HG02885 (cell line): ENCODE results near the gene NSD2.

Experiments used
- ATAC-seq: cut with Tn5 transposase; IDR thresholded peaks from one replicate; pipeline ENCODE4 v1.9.1; 2021; ENCODE audit warnings: mild to moderate bottlenecking; ENCODE audit not compliant: unreplicated experiment, poor library complexity

Gene NSD2

DNA sequence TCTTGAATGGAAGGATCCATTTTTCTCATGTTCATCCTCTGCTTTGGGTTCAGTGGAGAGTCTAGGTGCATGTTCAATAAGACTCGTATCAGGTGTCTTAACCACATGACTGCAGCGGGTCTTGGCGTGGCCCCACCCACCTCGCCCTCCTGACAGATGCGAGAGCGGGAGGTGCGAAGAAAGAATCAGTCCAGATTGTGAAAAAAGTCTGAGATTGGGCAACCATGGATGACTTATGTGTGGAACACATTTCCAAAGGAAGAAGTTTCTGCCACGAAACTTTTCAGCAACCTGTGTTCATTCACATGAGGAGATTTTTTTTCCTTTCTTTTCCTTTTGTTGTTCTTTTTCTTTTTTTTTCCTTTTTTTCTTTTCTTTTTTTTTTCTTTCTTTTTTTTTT is 66.8 kb downstream of the NSD2 start:
- ATAC-seq, result no peak

DNA sequence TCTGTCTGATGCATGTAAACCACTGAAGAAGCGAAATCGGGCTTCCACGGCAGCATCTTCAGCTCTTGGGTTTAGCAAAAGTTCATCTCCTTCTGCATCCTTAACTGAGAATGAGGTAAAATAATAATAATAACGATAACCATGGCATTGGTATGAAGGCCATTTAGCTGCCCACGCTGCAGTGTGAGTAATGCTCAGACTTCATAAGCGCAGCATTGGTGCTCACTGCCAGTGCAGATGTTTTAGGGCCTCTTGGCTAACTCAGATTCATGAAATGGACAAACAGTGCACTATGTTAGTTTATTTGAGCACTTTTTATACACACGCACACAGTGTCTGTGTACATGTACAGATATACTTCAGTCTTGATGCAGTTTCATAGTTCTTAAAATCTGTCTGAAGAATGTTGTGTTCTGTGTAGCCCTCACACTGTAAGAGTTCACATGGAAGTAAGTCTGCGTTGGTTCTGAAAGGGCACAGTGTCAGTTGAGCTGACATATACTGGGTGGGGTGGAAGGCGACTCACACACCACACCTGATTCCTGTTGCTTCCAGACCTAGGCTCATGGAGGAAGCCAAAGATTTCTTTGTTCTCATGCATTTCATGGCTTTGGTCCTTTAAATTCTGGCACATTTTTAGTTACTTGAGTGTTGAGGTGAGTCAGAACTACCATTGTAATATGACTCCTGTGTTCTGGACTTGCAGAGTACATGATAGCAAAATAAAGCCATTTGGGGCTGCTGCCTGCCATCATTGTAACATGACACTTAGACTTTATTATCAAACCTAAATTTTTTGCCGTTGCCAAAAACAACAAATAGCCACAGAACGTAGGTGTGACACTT is 68.7 kb downstream of the NSD2 start:
- ATAC-seq, result no peak

DNA sequence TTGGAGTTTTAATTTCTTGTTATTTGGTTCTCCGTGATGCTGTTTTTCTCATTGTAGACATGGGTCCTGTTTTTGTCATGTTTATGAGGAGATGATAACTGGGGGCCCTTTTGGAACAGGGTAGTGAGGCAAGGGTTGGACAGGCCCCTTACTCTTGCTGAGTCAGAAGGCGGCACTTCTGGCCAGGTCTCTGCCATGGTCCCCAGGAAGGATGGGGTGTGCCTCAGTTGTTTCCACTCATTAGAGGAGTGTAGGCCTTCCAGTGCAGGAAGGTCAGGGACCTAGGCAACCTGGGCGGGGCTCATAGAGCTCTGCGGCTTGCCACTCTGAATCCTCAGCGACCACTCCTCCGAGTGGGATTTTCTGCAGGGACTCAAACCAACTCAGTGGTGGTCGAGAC is 69.4 kb downstream of the NSD2 start:
- ATAC-seq, result no peak

DNA sequence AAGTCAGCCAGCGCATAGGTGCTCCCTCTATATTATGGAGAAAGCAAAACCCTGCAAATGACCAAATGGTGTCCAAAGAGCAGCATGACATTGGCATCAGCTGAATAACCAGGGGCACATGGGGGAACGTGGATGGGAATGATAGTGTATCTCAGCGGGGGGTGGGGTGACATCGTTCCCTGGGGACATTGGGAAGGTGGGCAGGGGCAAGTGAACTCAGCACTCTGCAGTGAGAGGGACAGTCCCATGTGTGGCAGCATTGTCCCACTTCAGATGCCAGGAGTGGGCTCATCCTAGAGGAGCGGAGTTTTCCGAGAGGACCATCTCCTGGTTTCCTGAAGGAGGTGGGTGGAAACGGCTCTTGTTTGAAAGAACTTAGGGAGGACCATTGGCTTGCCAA is 72.7 kb downstream of the NSD2 start:
- no peak for ATAC-seq

DNA sequence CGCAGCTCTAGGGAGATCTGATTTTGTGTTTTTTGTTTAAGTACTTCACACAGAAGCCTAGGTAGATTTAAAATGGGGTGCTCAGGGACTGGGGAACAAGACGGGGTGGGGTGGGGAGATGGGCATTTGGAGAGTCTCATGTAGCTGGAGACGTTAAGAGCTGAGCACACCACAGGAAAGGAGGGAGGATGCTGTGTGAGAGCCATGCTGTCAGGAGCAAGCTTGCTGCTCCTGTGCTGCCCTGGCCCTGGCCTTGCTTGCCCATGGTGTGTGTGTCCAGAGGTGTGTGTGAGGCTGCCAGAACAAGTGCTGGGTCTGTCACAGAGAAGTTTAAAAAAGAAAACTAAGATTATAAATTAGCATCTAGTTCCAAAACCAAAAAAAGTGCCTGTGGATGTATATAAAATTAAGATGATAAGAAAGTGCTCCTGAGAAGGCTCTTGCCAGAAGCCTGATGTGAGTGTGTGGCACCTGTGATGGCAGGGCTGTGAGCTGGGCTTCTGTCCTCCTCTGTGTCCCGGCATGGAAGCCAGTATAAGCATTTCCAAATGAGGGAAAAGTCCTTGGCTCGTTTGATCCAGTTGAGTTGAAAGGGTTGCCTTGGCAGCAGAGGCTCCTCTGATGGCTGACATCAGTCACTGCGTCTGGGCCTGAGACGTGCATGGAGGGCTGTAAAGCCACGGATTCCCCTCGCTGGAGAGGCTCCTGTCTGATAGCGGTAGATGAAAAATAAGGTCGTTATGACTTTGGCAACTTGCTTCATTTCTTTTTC is 74.1 kb downstream of the NSD2 start:
- ATAC-seq, result no peak

DNA sequence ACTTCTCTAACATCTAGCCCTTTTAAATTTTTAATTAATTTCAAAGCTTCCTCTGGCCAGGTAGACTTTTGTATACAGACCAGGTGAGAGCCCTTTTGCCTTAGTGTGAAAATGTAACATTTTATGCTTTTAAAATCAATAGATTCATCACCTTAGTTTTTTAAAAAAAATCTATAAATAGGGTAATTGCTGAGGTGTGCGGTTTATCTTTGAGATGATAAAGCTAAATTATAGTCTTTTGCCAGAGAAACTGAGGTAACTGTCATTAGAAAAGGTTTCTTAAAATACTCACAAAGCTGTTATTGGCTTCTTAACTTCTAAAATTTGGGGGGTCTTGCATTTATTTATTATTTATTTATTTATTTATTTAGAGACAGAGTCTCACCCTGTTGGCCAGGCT is 74.7 kb downstream of the NSD2 start:
- ATAC-seq, result no peak

DNA sequence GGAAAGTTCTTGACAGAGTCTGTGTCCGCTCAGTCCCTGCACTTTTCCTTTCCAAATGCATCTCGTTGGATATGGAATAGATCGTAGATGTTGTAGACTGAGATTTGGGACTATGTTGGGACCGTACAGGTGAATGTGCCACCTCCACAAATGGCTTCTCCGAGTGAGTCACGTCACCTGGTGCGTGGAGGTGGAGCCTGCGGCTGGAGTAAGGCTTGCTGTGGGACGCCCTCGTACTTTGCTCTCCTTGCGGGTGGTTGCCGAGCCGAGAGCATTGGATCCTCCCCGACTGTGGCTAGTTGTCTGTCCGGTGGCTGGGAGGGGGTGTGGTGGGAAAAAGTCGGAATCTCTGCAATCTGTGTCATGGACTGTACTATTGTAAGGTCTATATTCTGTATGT is 77.0 kb downstream of the NSD2 start:
- ATAC-seq, result no peak

DNA sequence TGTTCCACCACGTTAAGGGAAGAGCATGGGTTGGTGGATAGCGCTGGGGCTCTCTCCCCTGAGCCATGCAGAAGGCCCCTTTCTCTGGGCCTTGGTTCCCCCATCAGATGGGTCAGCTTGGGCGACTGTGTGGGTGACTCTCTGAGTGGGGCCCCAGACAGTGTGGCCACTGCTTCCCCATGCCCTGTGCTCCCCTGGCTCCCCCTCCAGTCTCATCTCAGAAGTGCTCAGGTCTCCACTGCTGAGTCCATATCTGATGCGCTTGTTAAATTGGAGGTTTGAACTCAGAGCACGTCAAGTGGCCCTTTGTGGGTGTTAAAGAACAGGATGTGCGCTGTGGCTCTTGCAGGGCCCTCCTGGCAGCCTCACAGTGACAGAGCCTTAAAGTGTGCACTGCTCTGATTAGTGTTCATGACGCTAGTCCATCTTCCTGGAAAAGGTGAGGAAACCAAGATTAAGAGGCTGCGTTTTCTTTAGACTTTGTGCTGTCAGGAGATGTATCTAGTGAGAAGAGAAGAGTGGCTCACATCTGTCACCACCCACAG is 77.8 kb downstream of the NSD2 start:
- no peak for ATAC-seq

DNA sequence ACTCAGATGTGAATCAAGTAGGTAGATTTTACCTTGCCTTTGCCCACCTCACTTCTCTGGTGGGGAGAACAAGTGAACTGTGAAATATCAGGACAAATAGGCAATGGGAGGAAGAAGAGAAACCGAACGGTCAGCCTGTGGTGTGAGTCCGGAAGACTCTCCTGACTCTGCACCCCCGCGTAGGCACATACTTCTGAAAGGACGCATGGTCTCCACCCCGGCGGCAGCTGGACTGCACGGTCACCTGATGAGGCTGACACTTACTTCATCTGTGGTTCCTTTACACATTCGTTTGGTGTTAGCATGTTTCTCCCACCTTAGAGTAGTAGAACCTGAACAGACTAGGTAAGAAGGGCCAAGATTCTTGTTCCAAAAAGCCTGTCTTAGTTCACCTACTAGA is 79.2 kb downstream of the NSD2 start:
- no peak for ATAC-seq

DNA sequence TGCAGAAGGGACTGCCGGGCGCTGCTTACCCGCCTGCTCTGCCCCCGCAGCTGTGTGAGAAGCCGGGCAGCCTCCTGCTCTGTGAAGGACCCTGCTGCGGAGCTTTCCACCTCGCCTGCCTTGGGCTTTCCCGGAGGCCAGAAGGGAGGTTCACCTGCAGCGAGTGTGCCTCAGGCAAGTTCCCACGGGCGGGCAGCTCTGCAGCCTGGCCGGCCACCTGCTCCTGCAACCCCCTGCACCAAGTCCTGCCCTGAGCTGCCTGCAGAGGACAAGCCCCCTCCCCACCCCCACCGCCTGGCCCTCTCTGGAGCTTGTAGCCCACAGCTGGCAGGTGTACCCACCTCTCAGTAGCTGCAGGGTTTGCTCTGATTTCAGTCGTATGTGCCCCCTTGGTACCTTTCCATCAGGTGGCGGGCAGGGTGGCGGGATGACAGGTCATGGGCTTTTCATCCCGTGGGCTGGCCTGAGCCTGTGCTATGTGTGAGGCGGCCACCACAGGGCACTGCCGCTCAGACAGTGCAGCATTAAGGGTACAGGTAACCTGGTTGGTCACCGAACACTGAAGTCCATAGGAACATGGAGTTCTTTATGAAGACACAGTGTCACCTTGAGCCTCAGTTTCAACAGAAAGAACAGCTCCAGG is 81.0 kb downstream of the NSD2 start:
- no peak for ATAC-seq

DNA sequence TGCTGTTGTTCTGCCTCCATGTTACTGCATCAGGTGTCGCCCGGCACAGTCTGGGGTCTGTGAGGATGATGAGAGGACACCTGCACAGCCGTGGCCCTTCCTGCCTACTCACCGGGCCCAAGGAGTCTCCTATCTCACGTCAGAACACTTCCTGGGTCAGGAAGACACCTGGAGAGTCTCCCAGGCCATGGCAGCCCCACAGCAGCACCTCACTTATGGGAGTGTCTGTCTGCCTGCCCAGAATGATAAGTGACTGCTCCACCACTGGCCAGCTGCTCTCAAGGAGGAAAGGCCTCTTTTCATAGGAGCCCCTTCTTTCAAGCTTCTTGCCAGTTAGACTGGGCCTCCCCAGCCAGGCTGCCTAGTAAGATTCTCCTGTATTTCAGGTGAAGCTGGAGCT is 81.5 kb downstream of the NSD2 start:
- ATAC-seq, result no peak

DNA sequence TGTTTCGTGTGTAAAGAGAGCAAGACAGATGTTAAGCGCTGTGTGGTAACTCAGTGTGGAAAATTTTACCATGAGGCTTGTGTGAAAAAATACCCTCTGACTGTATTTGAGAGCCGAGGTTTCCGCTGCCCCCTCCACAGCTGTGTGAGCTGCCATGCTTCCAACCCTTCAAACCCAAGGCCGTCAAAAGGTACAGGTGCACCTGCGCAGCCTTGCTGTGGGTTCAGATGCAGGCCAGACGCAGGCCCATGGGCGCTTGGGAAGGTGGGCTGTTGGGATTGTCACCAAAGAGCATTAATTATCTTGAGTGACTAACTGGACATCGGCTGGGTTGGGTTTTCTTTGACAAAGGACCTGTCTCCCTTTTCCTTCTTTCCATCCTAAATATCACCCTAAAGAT is 82.1 kb downstream of the NSD2 start:
- no peak for ATAC-seq

DNA sequence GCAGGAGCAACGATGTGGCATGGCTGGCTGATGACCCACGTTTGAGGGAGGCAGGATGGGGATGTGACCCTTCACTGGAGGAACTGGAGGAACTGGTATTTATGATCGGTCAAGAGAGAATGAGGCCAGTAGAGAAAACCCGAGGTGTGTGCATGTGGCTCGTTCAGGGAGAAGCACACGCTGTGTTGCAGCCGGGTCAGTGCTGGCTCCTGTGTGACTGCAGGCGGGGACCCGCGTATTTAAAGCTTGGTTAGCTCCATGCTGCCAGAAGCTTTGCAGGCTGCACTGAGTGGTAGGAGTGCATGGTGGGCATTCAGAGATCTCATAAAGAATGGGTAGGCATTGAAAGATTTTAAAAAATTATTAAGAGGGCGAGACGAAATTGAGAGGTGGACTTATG is 85.4 kb downstream of the NSD2 start:
- no peak for ATAC-seq

DNA sequence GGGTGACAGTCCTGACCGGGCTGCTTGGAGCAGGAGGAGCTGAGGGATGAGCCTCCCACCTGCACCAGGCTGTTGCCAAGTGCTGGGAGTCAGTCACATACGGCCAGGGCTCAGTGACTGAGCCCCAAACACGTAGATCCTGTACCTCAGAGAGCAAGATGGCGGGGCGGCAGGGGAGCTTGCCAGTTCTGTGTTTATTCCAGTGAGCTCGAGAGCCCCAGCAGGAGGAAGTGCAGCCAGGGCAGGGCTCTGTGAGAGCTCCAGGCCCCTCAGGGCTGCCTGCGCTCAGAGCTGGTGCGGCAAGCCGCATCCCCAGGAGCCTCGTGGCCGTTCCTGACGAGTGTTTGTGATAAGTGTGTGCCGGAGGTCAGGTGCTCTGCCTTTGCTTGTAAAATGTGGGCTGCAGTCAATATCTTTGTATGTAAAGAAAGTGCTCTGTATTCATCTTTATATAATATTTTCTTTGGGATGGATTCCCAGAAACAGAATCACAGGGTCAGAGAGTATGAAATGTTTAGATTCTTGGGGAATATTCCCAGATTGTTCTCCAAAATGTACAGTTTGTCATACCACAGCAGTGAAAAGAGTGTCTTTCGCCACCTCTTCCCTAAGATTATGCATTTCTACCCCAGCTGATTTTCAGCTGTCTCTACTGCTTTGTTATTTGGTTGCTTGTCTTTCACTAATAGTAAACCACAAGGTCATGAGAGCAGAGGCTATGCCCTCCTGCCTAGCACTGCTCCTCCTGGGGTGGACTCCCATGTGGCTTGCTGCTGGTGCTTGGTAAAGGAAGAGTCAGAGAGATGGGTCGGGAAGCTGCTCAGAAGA is 87.3 kb downstream of the NSD2 start:
- ATAC-seq, result no peak

DNA sequence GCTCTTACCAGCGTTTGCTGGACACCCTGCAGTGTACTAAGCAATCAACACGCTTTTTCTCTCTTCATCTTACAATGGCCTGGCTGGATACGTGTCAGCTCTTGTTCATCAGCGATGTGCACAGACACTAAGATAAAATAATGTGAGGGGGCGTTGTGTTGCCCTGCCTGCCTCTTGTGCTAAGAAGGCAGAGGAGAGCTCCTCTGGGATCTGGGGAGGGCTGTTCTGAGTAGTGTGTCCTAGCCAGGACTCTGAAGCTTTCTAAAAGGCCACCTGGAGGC is 87.9 kb downstream of the NSD2 start:
- no peak for ATAC-seq

DNA sequence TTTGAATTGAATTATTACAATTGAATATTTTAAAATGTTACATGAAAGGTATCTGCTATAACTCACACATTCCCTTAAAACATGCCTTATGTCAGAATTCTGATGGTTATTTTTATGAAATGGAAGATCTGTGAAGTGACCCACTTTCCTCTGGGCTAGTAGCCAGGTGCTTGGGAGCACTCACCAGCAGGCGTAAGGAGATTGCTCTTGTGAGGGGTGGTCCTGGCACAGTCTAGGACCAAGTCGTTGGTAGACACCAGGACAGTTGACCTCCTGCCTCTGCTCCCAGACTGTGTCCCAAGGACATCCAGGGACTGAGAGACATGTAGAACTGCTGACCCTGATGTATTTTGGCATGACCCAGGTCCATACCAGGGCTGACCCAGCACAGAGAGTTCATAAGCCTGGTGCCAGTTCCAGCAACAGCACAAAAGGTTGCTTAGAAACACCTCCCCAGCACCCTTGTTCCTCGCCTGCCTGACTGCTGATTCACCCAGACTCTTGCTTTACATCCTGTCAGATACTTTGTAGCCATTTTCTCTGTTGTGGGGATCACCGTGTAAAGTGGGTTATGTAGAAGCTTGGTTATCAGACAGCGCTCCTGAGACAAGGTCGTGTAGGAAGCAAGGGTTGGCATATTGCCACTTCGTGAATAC is 89.1 kb downstream of the NSD2 start:
- no peak for ATAC-seq

DNA sequence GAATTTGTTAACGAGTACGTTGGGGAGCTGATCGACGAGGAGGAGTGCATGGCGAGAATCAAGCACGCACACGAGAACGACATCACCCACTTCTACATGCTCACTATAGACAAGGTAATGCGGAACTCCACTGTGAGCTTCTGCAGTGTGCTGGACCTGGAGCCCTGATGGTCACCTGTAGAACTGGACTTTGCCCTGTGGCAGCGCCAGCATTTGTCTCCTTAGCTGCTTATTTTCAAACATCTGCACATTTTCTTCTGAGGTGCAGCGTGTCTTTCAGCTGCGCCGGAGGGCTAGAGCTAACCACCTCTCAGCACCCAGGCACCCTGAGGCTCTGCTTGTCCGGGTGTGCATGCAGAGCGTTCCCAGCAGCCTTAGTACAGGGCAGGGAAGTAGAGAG is 89.8 kb downstream of the NSD2 start:
- no peak for ATAC-seq

DNA sequence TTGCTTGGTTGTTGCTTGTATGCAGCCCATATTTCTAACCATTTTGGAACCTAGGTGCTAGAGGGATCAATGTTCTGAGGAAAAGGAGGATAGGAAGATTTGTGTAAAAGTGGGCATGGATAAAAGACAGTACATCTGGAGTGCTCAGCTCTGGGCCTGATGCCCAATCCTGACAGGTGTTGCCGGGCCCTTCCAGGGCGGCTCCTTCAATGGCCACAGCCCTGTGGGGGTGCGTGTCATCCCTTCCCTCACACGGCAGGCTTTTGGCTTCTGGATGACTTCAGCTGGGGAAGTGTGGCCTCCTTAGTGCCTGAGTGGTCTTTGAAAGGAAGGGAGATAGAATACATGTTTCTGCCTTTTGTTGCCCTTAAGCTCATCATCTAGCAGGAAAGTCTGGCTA is 90.4 kb downstream of the NSD2 start:
- no peak for ATAC-seq

DNA sequence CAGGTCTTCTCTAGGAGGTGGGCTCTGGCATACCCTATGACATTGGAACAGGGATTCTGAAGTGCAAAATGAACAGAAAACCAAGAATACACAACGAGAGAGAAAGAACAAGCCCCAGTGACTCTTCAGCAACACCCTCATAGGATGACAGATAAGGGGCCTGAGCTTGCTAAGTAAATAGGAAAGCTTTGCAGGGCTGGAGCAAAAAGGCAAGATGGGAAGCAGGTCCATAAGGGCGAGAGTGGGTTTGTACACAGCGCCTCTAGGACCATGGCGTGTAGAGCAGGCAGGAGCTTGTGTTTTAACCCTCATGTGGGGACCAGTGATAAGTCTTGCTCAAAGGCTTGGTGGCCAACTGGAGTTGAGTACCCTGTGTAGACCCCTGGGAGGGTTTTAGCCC is 91.8 kb downstream of the NSD2 start:
- no peak for ATAC-seq

DNA sequence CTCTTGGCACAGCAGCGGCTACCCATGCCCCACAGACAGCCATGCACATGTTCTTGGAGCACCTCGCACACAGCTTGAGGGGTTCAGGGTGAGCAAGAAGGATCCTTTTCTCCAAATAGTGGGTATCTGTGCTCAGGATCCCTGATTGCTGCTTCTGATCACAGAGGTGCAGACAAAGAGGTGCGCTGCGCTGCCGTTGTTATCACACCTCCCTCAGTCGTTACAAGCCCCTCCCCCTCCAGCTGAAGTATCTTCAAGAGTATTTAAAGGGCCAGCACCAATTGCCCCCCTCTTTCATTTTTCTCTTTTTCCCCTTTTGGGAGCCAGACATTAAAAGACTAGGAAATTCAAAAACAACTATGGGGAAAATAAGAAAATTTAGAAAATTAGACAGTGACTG is 93.2 kb downstream of the NSD2 start:
- ATAC-seq, result no peak
